GM23338 (cell line): ENCODE results near the gene EDEM3. TPM values are rescaled to one million over a fixed set of nuclear protein-coding genes. Genes with fewer than 3 reads are reported as not detected.

Source experiments
- ATAC-seq: fragments of 200-7000 bp; cut with Tn5 transposase; 3 replicates; pipeline ENCODE4 v1.9.1; 2020
- DNase-seq: peaks from one replicate; pipeline ENCODE4 v3.0.0-alpha.2; 2015; ENCODE audit warnings: low spot score
- H2AFZ ChIP-seq: fragments of 200-600 bp; sonication (generic); 2 replicates; pipeline ENCODE4 v1.8.0; 2016; ENCODE audit warnings: antibody characterized with exemption, mild to moderate bottlenecking, moderate library complexity
- H3F3A ChIP-seq: fragments of 200-600 bp; sonication (generic); replicated peaks from 2 replicates; pipeline ENCODE4 v1.8.0; 2017; ENCODE audit warnings: antibody characterized with exemption, mixed run types, low read depth
- H3K27ac ChIP-seq: fragments of 200-600 bp; sonication (generic); 2 replicates; pipeline ENCODE4 v1.6.1; 2016; ENCODE audit warnings: low read depth
- H3K27me3 ChIP-seq: fragments of 200-600 bp; sonication (generic); 2 replicates; pipeline ENCODE4 v1.8.0; 2016; ENCODE audit warnings: mild to moderate bottlenecking, mixed run types, moderate library complexity; ENCODE audit not compliant: insufficient read depth
- H3K36me3 ChIP-seq: fragments of 200-600 bp; sonication (generic); 2 replicates; pipeline ENCODE4 v1.8.0; 2016; ENCODE audit warnings: mild to moderate bottlenecking; ENCODE audit not compliant: insufficient read depth
- H3K4me1 ChIP-seq: fragments of 200-600 bp; sonication (generic); 2 replicates; pipeline ENCODE4 v1.8.0; 2016; ENCODE audit warnings: mild to moderate bottlenecking, moderate library complexity; ENCODE audit not compliant: insufficient read depth
- H3K4me2 ChIP-seq: fragments of 200-600 bp; sonication (generic); 2 replicates; pipeline ENCODE4 v1.7.1; 2017; ENCODE audit warnings: mixed run types
- H3K4me3 ChIP-seq: fragments of 200-600 bp; sonication (generic); 2 replicates; pipeline ENCODE4 v1.6.1; 2016; ENCODE audit warnings: mixed run types
- H3K79me2 ChIP-seq: fragments of 200-600 bp; sonication (generic); replicated peaks from 2 replicates; pipeline ENCODE4 v1.8.0; 2017; ENCODE audit warnings: mild to moderate bottlenecking; ENCODE audit not compliant: insufficient read depth
- H3K9me2 ChIP-seq: fragments of 200-600 bp; sonication (generic); 2 replicates; pipeline ENCODE4 v1.8.0; 2017; ENCODE audit not compliant: insufficient read depth
- H4K20me1 ChIP-seq: fragments of 200-600 bp; sonication (generic); replicated peaks from 2 replicates; pipeline ENCODE4 v1.8.0; 2017; ENCODE audit warnings: mild to moderate bottlenecking; ENCODE audit not compliant: insufficient read depth
- H3K27ac Mint-ChIP-seq: 2 replicates; pipeline ENCODE4 v1.8.0; 2020; ENCODE audit warnings: inconsistent platforms, mild to moderate bottlenecking, moderate library complexity, mixed read lengths
- H3K27me3 Mint-ChIP-seq: 3 replicates; pipeline ENCODE4 v1.8.0; 2022; ENCODE audit warnings: low read depth, mild to moderate bottlenecking, moderate library complexity, mixed read lengths, inconsistent platforms; ENCODE audit not compliant: insufficient read depth, poor library complexity
- H3K36me3 Mint-ChIP-seq: 3 replicates; pipeline ENCODE4 v1.8.0; 2021; ENCODE audit warnings: low read depth, mild to moderate bottlenecking, inconsistent platforms, moderate library complexity, mixed read lengths
- H3K4me1 Mint-ChIP-seq: 3 replicates; pipeline ENCODE4 v1.8.0; 2020; ENCODE audit warnings: mild to moderate bottlenecking, inconsistent platforms, mixed read lengths
- H3K4me3 Mint-ChIP-seq: 3 replicates; pipeline ENCODE4 v1.8.0; 2021; ENCODE audit warnings: moderate library complexity, mild to moderate bottlenecking, inconsistent platforms, mixed read lengths
- H3K9me3 Mint-ChIP-seq: 3 replicates; pipeline ENCODE4 v1.8.0; 2020; ENCODE audit warnings: moderate library complexity, mild to moderate bottlenecking, inconsistent platforms, mixed read lengths
- CREB1 ChIP-seq: fragments of 250-450 bp; sonication (Bioruptor Pico); IDR thresholded peaks from 2 replicates; pipeline ENCODE4 v1.5.0; 2020; ENCODE audit warnings: low read depth, mild to moderate bottlenecking, moderate library complexity
- CTCF ChIP-seq, 2 experiments: fragments of 200-600 bp in 1 of 2; sonication (generic) in 1 of 2; conservative IDR thresholded peaks; 2 replicates each; pipeline versions ENCODE4 v1.5.1 to v1.6.1; 2016 to 2017; ENCODE audit warnings: antibody characterized with exemption in 2 of 2, low read depth in 2 of 2, mild to moderate bottlenecking in 2 of 2, moderate library complexity in 1 of 2
- ETS1 ChIP-seq: IDR thresholded peaks from 2 replicates; pipeline ENCODE4 v1.6.1; 2016; ENCODE audit warnings: antibody characterized with exemption
- EZH2 ChIP-seq: fragments of 200-600 bp; sonication (generic); IDR thresholded peaks from one replicate; pipeline ENCODE4 v1.8.0; 2017; ENCODE audit warnings: antibody characterized with exemption, mild to moderate bottlenecking, low read depth; ENCODE audit not compliant: unreplicated experiment
- EZH2phosphoT487 ChIP-seq: fragments of 200-600 bp; sonication (generic); IDR thresholded peaks from one replicate; pipeline ENCODE4 v1.8.1; 2018; ENCODE audit warnings: antibody characterized with exemption; ENCODE audit not compliant: unreplicated experiment
- JUNB ChIP-seq: IDR thresholded peaks from one replicate; pipeline ENCODE4 v1.6.1; 2016; ENCODE audit warnings: antibody characterized with exemption; ENCODE audit not compliant: unreplicated experiment
- NANOG ChIP-seq: IDR thresholded peaks from 2 replicates; pipeline ENCODE4 v1.6.1; 2016; ENCODE audit warnings: antibody characterized with exemption, borderline replicate concordance
- POLR2AphosphoS5 ChIP-seq: IDR thresholded peaks from 2 replicates; pipeline ENCODE4 v1.6.1; 2016; ENCODE audit warnings: antibody characterized with exemption, low read depth
- REST ChIP-seq: IDR thresholded peaks from one replicate; pipeline ENCODE4 v1.6.1; 2018; ENCODE audit warnings: antibody characterized with exemption; ENCODE audit not compliant: unreplicated experiment
- STAT1 ChIP-seq: IDR thresholded peaks from one replicate; pipeline ENCODE4 v1.6.1; 2016; ENCODE audit warnings: antibody characterized with exemption; ENCODE audit not compliant: unreplicated experiment
- ZNF114 ChIP-seq: fragments of 250-450 bp; sonication (Bioruptor Pico); IDR thresholded peaks from 2 replicates; pipeline ENCODE4 v1.5.0; 2020; ENCODE audit warnings: mild to moderate bottlenecking, moderate library complexity
- ZNF331 ChIP-seq: fragments of 250-450 bp; sonication (Bioruptor Pico); IDR thresholded peaks from 2 replicates; pipeline ENCODE4 v1.5.0; 2020; ENCODE audit warnings: low read depth, mild to moderate bottlenecking, moderate library complexity
- ZNF462 ChIP-seq: fragments of 250-450 bp; sonication (Bioruptor Pico); IDR thresholded peaks from 2 replicates; pipeline ENCODE4 v1.5.0; 2020; ENCODE audit warnings: mild to moderate bottlenecking, moderate library complexity
- polyA plus RNA-seq: library from polyadenylated mRNA; unstranded; fragments of >200 nt; fragmentation: Nextera tagmentation; extraction: Ambion mirVana; gene quantifications from 2 replicates; pipeline ENCODE4 v1.2.1, GENCODE V29; 2016
- total RNA-seq: library from RNA; depleted of rRNA; stranded (reverse); fragments of >200 nt; shearing (Covaris generic); gene quantifications from 2 replicates; pipeline ENCODE4 v1.2.3, GENCODE V29; 2014

EDEM3 gene
- total and polyA plus RNA-seq, 2 experiments from 2014 or later = 4.8 to 11.5 TPM

GRCh38 chr1:184770181-184770979 lies 15.7 kb upstream of the EDEM3 start:
- no peak overlapping the region for H3K4me3 ChIP-seq
- no peaks in the 10 kb centered on the region for H3K79me2 ChIP-seq
- peaks cover 8% of the 10 kb centered on the region; the same call in 1 of the 2 replicates for H3K4me1 ChIP-seq
- Mint-ChIP-seq H3K4me1 (peaks cover 13% of the 10 kb centered on the region), H3K36me3 (no peaks in the 10 kb centered on the region), H3K4me3 (no peak overlapping the region), H3K27me3 (no peaks in the 10 kb centered on the region), H3K27ac (no peak overlapping the region), H3K9me3 (no peaks in the 10 kb centered on the region)
- no peak for TF ChIP-seq JUNB
- TF ChIP-seq REST = no peak
- no peak for TF ChIP-seq ETS1
- no peak for TF ChIP-seq CTCF (conservative IDR thresholded peaks at IDR 0.05; ENCODE audit: low read depth in 2 of 2)
- no peak for TF ChIP-seq STAT1
- no peak for TF ChIP-seq ZNF114 (CRISPR knock-in tag)
- TF ChIP-seq EZH2phosphoT487 = no peak
- TF ChIP-seq NANOG = no peak
- TF ChIP-seq ZNF462 (CRISPR knock-in tag) = no peak
- no peak for TF ChIP-seq ZNF331 (CRISPR knock-in tag)
- TF ChIP-seq EZH2 = no peak
- TF ChIP-seq CREB1 (CRISPR knock-in tag) = no peak
- TF ChIP-seq POLR2AphosphoS5 = no peak
- H3K4me2 ChIP-seq = no peak overlapping the region
- H3K9me2 ChIP-seq = peaks cover 8% of the 10 kb centered on the region; the same call in 1 of the 2 replicates
- no peak overlapping the region for H3K27ac ChIP-seq
- H3K36me3 ChIP-seq = no peaks in the 10 kb centered on the region
- H2AFZ ChIP-seq = no peak overlapping the region
- no peaks in the 10 kb centered on the region for H3K27me3 ChIP-seq
- no peak for ATAC-seq
- H4K20me1 ChIP-seq = no peaks in the 10 kb centered on the region
- DNase-seq = no peak
- no peaks in the 10 kb centered on the region for H3F3A ChIP-seq
